Effector memory CD4-positive, alpha-beta T cell (primary cell): Measurements from ENCODE around the gene KLHL34.
A peak's percentile ranks its signal among the peaks of the same experiment; 100 is the strongest.

Experiments used
- DNase-seq, 3 donors: peaks; one replicate each; pipeline ENCODE4 v3.0.0-alpha.2; 2020
- H3K27ac ChIP-seq: 2 replicates; pipeline ENCODE4 v1.7.0; 2013; ENCODE audit warnings: mild to moderate bottlenecking, low read length, moderate library complexity; ENCODE audit not compliant: insufficient read depth, poor library complexity, severe bottlenecking
- H3K27me3 ChIP-seq: replicated peaks from 2 replicates; pipeline ENCODE4 v1.7.0; 2013; ENCODE audit warnings: mild to moderate bottlenecking, low read length; ENCODE audit not compliant: insufficient read depth, control insufficient read depth, poor library complexity, severe bottlenecking
- H3K36me3 ChIP-seq: 2 replicates; pipeline ENCODE4 v1.7.0; 2013; ENCODE audit warnings: mild to moderate bottlenecking, low read length, moderate library complexity; ENCODE audit not compliant: control insufficient read depth, insufficient read depth
- H3K4me1 ChIP-seq: 2 replicates; pipeline ENCODE4 v1.7.0; 2013; ENCODE audit warnings: low read length, mild to moderate bottlenecking; ENCODE audit not compliant: control insufficient read depth, insufficient read depth, poor library complexity, severe bottlenecking
- H3K4me3 ChIP-seq: 2 replicates; pipeline ENCODE4 v1.7.0; 2013; ENCODE audit warnings: low read length, low read depth, mild to moderate bottlenecking; ENCODE audit not compliant: insufficient read depth, poor library complexity, severe bottlenecking
- H3K9me3 ChIP-seq: 2 replicates; pipeline ENCODE4 v1.7.0; 2013; ENCODE audit warnings: mild to moderate bottlenecking, low read length, moderate library complexity; ENCODE audit not compliant: control insufficient read depth

KLHL34 gene

DNA sequence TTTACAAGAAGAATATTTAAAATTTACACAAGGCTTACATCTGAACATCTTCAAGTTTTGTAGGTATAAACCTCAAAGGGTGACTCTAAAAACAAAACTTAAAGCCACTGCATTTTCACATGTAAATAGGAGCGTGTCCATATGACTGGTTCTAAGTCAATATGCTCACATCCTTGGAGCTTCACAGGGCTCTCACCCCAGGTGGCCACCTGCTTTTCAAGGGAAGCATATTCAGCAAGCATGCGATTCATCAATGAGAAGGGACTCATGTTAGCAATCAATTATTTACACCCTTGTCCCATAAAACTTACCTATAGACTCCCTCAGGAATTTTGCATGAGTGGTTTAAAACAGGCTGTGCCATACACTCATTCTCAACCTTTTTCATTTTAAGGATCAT lies 17.8 kb upstream of the KLHL34 start:
- Histone ChIP-seq H3K9me3 (no peaks in the 10 kb centered on the region), H3K27ac (no peak overlapping the region), H3K4me1 (no peaks in the 10 kb centered on the region), H3K27me3 (no peaks in the 10 kb centered on the region), H3K36me3 (no peaks in the 10 kb centered on the region), H3K4me3 (no peak overlapping the region)
- no peak for DNase-seq

DNA sequence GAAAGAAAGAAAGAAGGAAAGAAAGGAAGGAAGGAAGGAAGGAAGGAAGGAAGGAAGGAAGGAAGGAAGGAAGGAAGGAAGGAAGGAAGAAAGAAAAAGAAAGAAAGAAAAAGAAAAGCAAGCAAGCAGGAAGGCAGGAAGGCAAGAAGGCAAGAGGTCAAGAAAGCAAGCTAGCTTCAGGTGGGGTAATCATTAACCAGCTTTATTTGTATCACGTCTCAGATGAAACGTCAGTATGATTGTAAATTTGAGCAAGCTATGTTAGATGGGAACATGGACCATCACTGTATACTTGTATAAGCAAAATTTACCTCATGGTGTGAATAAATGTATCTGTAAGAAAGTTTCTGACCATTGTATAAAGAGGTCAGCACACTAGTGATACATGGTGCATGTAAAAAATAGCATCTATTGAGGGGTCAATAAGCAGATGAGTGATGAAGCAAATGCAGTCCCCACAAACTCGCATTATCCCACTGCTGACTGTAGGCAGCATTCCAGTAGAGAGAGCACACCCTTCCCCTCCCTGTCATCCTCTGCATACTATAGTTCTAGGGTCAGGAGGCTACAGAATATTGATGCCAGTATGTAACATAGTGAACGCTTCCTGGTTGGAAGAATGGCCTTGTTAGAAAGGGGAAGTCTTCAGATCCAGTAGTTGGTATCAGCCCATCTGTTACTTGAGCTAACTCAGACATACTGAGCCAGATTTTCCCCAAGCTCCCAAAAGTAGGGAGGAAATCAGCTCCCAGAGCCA lies 16.5 kb upstream of the KLHL34 start:
- H3K27me3 ChIP-seq = no peaks in the 10 kb centered on the region
- no peak for DNase-seq
- H3K4me3 ChIP-seq = no peak overlapping the region
- no peaks in the 10 kb centered on the region for H3K9me3 ChIP-seq
- no peak overlapping the region for H3K27ac ChIP-seq
- H3K36me3 ChIP-seq = no peaks in the 10 kb centered on the region
- no peaks in the 10 kb centered on the region for H3K4me1 ChIP-seq

DNA sequence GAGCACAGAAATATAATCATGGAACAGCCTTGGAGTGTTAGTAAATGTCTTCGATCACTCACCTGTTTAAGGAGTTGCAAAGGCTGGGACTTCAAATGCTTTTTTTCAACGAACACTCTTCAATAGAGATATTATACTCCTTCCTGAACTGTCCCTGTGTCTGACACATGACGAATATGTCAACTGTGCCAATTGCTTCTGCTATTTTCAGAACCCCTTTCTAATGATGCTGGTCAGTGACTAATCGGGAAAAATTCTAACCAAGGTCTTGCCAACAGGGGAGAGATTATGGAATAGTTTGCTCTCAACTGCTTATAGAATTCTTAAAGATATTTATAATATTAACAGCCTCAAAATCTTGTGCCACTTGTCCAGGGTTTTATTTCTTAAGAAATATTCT lies 8.5 kb upstream of the KLHL34 start:
- Histone ChIP-seq H3K36me3 (no peaks in the 10 kb centered on the region), H3K4me3 (no peak overlapping the region), H3K27me3 (no peaks in the 10 kb centered on the region), H3K9me3 (no peaks in the 10 kb centered on the region), H3K4me1 (no peaks in the 10 kb centered on the region), H3K27ac (no peak overlapping the region)
- no peak for DNase-seq

GRCh38 chrX:21666252-21666651 lies 8.1 kb upstream of the KLHL34 start:
- no peaks in the 10 kb centered on the region for H3K4me1 ChIP-seq
- H3K27me3 ChIP-seq = no peaks in the 10 kb centered on the region
- H3K4me3 ChIP-seq = no peak overlapping the region
- H3K36me3 ChIP-seq = no peaks in the 10 kb centered on the region
- H3K9me3 ChIP-seq = no peaks in the 10 kb centered on the region
- H3K27ac ChIP-seq = no peak overlapping the region
- no peak for DNase-seq

- Histone ChIP-seq H3K4me3 (no peak overlapping the region), H3K9me3 (no peaks in the 10 kb centered on the region), H3K27ac (no peak overlapping the region), H3K4me1 (no peaks in the 10 kb centered on the region), H3K36me3 (no peaks in the 10 kb centered on the region), H3K27me3 (no peaks in the 10 kb centered on the region)
- DNase-seq = no peak
These were observed 4.6 kb upstream of the KLHL34 start for GRCh38 chrX:21662761-21663160.

- Histone ChIP-seq H3K9me3 (no peaks in the 10 kb centered on the region), H3K27me3 (no peaks in the 10 kb centered on the region), H3K27ac (no peak overlapping the region), H3K36me3 (no peaks in the 10 kb centered on the region), H3K4me1 (no peaks in the 10 kb centered on the region), H3K4me3 (no peak overlapping the region)
- no peak for DNase-seq
These were observed 3.2 kb upstream of the KLHL34 start for GRCh38 chrX:21661316-21661715.

DNA sequence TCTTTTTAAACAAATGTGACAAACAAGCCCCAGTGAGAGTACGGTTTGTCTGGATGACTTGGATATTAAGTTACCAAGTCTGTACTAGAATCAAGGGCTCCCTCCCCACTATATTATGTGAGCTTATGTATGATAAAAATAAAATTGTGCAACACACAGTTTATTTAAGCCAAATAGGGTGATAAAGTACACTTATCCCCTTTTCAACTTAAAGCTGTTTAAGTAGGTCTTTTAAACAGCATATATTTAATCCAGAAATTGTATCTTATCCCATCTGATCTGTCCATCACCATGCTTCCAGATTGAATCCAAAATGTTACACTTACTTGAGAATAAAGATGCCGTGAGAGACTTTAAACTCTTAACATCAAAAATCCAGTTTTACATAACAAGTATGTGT lies 2.0 kb upstream of the KLHL34 start:
- H3K9me3 ChIP-seq = no peaks in the 10 kb centered on the region
- H3K4me3 ChIP-seq = no peak overlapping the region
- no peaks in the 10 kb centered on the region for H3K36me3 ChIP-seq
- no peaks in the 10 kb centered on the region for H3K27me3 ChIP-seq
- no peak overlapping the region for H3K27ac ChIP-seq
- H3K4me1 ChIP-seq = no peaks in the 10 kb centered on the region
- DNase-seq = no peak

DNA sequence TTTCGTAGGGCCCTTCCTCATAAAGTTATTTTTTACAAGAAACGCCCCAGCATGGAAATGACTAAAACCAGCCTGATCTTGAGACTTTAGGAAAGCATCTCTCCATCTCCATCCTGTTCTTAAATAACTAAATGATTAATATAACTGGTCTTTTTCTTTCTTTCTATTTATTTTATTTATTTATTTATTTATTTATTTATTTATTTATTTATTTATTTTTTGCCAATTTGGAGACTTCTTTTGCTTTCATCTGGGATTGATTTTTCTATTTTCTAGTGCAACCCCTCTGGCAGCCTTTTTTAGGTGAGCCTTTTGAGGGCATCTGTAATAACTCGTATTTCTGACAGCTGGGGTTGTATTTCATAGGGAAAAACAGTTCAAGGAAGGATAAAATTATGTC lies 1.2 kb upstream of the KLHL34 start:
- Histone ChIP-seq H3K36me3 (no peaks in the 10 kb centered on the region), H3K9me3 (no peaks in the 10 kb centered on the region), H3K4me1 (no peaks in the 10 kb centered on the region), H3K27me3 (no peaks in the 10 kb centered on the region), H3K27ac (no peak overlapping the region), H3K4me3 (no peak overlapping the region)
- DNase-seq = no peak

DNA sequence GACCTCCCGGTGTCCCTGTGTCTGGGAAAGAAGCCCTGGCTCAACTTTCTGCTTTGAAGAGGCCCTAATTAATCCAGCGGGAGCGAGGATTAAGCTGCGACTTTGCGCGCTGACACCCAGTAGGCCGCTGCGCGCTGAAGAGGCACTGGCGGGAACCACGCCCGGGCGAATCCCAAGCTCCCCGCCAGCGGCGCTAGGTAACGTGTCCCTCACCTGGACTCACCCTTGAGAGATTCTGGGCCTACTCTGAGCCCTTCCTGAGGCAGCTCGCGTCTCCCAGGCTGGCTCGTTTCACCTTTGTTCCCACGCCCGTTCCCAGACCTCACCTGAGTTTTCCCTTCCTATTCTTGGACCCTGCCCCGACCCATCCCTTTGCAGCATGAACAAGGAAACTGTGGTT lies 616 bp upstream of the KLHL34 start:
- H3K27ac ChIP-seq = no peak overlapping the region
- no peaks in the 10 kb centered on the region for H3K36me3 ChIP-seq
- no peaks in the 10 kb centered on the region for H3K9me3 ChIP-seq
- no peaks in the 10 kb centered on the region for H3K4me1 ChIP-seq
- DNase-seq = no peak
- peak overlapping the region; percentile 42 for H3K4me3 ChIP-seq
- no peaks in the 10 kb centered on the region for H3K27me3 ChIP-seq

GRCh38 chrX:21657318-21658151 lies 595 bp downstream of the KLHL34 start:
- no peaks in the 10 kb centered on the region for H3K27me3 ChIP-seq
- no peak overlapping the region for H3K27ac ChIP-seq
- H3K36me3 ChIP-seq = no peaks in the 10 kb centered on the region
- H3K4me1 ChIP-seq = no peaks in the 10 kb centered on the region
- DNase-seq = no peak
- no peaks in the 10 kb centered on the region for H3K9me3 ChIP-seq
- H3K4me3 ChIP-seq = no peak overlapping the region
